HG02798 (cell line): Measurements from ENCODE around the gene CPO.
"Not testable (repeated sequence)": the region's sequence is repeated elsewhere in the genome, so short reads cannot be mapped to it uniquely, and the experiment has no call there.

ENCODE experiments used
- ATAC-seq: cut with Tn5 transposase; IDR thresholded peaks from one replicate; pipeline ENCODE4 v1.9.1; 2021; ENCODE audit warnings: mild to moderate bottlenecking; ENCODE audit not compliant: unreplicated experiment, poor library complexity

CPO gene, protein sequence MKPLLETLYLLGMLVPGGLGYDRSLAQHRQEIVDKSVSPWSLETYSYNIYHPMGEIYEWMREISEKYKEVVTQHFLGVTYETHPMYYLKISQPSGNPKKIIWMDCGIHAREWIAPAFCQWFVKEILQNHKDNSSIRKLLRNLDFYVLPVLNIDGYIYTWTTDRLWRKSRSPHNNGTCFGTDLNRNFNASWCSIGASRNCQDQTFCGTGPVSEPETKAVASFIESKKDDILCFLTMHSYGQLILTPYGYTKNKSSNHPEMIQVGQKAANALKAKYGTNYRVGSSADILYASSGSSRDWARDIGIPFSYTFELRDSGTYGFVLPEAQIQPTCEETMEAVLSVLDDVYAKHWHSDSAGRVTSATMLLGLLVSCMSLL

DNA sequence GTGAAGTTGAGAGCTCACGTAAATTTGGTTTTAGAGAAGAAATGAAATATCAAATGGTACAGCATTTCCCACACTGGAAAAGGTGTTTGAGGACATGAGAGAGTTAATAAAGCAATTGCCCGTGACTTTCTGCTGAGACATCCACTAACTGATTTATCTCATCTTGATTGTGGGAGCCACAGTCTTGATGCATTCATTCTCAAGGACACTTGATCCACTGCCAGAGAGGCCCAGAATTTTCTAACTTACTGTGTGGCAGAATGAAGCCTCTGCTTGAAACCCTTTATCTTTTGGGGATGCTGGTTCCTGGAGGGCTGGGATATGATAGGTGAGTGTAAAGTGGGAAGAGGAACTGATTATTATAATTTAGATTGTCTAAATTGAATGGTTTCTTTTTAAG, at the start of gene CPO:
Gene CPO (plus strand): TSS at position 179 of the 400 bp plus-strand sequence. CDS start 82 bp downstream, at position 261.
- ATAC-seq, result no peak

DNA sequence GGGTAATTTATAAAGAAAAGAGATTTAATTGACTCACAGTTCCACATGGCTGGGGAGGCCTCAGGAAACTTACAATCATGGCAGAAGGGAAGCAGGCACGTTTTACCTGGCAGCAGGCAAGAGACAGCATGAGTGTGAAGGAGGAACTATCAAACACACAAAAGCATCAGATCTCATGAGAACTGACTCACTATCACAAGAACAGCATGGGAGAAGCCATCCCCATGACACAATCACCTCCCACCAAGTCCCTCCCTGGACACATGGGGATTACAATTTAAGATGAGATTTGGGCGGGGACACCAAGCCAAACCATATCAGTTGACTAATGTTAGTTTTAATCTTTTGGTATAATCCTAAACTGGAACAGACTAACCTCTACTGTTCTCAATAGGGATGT, 49.1 kb upstream of the CPO start:
- ATAC-seq, result no peak

DNA sequence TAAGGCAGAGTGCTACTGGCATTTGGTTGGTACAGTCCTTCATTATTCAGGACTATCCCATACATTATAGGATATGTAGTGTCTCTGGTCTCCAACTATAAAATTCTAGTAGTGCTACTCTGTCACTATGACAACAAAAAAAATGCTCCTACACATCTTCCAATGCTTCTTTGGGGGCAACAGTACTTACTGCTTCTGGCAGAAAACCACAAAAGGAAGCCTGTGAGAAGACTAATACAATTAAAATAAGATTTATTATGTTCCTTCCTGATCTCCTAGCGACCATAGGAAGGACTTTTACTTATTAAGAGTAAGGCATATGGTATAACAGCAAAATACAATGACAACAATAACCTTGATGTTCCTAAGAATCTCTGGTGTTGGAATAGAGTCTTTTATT, 48.4 kb upstream of the CPO start:
- no peak for ATAC-seq

DNA sequence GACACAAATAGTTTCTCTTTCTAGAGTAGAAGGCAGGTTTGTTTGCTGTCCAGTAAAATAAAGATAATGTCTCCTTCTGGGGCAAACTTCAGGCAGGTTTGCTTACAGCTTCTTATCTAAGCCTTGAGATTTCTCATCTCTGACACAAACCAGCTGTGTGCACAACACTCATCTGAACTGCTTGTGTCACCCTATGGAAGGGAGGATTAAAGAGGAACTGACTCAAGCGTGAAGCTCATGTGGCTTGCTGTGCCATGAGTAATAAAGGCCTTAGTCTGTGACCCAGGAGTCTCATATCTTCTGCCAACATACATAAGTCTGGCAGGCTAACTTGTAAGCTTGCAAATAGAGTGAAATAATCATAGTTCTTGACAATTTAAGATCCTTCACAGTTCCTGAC, 24.2 kb upstream of the CPO start:
- peak; percentile 60 for ATAC-seq

DNA sequence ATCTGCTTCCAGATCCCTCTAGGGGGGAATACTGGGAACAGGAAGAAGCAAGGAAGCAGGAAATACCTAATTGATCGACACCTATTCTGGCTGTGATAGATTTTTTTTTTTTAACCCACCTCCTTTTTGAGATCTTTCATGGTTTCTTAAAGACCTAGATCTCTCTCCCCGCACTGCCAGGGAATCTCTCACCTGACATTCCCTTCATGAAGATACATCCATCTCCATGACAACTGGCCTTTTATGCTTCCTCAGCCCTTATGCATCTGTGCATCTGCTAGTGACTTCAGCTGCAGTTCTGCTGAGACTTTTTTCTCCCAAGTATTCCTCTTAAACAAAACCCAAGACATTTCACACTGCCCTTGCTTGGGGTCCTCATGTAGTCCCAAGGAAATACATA, 21.1 kb upstream of the CPO start:
- ATAC-seq, result no peak

DNA sequence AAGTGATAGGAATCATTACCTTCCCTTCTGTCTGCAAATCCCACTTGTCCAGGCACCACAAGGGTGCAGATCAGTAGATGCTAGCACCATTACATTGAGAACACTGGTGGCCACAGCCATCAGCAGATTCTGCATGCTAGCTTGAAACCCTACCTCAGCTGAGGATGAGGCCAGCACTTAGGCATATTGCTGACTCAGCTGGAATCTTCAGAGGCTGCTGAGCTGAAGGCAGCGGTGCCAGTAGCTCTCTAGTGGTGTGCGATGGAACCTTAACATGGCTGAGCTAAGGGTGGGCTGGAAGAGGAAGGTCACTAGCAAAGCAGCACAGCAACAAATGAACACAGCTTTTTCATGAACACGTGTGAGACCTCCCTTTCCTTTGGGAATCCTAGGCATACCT, 19.0 kb upstream of the CPO start:
- no peak for ATAC-seq

DNA sequence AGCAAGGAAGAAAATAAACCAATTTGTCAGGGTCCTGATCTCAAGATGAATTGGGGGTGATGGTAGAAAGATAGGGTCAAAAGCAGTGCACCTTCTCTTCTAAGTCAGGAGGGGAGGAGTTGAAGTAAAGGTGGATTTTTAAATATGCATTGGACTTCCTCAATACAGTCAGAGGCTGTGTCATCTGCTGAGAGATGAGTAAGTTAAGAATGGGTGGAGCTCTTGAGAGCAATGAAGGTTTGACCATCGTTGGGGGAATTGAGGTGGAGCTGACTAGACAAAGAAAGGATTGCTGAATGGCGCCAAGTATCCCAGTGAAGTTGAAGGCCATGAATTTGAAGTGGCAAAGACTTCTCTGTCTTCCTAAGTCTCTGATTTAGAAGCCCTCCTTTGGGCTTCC, 18.4 kb upstream of the CPO start:
- no peak for ATAC-seq

DNA sequence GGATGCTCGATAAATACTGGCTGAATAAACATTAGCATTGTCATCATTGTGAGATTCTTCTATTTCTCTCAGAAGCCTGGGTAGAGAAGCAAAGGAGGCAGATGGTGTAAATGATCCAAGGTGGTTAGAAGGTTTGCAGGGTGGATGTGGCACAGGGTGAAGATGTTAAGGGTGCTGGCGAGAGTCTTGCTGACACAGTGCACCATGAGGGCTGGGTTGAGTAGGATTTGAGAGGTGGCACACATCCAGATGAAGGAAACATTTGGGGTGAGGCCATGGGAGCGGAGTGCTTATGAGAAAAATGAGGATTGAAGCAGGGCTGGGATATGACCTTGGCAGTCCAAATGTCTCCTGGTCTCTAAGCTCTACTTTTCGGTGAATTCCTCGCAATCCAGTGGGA, 17.8 kb upstream of the CPO start:
- no peak for ATAC-seq

DNA sequence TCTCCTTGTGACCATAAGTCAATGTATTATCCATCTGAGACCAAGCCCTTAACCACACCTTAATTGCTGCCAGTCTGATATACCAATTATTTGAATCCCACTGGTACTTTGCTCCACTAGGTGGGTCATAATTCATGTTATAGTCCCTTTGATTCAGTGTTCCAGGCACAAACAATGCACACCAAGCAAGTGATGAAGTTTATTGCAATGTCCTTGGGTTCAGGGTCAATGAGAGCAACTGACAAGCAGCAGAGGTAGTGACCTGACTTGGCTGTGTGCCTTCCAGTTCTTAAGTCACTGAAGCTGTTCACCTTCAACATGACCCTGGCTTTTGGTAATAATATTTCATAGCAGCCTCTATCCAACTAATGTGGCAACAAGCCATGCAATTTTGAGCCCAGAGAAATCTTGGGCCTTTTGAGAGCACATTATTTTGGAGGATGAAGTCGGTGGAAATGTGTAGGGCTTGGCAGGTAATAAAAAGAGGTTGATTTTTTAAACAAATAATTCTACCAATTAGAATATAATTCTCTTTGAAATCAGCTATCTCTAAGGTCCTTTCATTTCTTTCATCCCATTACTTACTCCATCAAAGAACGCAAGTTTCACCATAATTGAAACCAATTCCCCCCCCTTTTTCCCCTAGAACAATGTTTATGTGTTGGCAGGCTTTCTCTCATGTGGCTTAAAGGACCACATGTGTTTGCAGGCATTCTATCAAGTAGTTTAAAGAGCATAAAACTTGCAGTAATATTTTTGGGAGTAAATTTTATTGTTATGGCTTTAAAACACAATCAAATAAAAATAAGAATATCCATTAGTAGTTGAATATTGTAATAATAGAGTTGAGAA, 3.1 kb upstream of the CPO start:
- no peak for ATAC-seq

DNA sequence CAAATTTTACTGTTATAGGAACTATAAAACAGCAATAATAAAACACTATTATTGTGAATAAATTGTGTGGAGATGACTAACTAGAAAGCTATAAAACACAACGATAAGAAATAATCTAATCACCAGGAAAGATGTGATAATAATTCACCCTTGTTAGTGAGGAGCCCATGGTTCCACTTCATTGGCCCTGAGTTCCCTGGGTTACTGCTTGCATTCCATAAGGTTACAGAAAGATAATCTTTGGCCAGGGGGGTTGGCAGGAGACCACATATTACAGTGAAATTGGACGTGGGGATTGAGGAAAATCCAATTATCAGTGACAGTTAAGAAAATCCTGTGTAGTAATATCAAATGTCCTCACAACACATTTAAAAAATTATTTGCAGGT, 2.5 kb upstream of the CPO start:
- ATAC-seq, result no peak

DNA sequence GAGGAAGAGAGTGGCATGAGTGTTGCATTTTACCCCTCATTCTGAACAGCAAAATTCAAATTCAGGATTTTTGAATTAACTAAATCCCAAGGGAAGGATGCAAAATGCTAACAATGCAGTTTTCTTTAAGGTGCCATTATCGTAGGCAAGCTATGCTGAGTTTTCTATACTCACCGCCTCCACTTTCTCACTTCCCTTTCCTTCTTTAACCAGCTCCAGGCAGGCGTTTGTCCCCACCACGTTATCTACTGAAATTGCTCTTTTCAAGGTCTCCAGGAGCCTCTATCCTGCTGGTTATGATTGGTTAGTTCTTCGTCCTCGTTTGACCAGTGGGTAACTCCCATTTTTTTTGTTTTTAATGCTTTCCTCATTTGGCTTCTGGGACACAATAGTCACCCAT, 1.8 kb upstream of the CPO start:
- peak; percentile 94 for ATAC-seq

DNA sequence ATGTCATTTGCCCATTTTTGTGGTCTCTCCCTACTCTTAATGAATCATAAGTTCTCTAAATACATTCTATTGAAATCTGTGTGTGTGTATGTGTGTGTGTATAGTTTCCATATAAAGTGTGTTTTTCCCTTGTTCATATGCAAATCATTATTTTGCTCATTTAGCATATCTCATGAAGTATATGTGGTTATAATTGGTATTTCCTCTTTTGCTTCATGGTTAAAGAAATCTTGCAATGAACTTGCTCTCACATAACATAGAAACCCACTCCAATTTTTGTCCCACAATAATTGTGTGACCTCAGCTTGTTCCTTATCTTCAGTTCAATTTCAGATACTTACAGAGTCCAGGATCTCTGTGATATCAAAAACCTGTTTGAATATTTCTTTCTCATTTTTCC, 1.2 kb downstream of the CPO start:
- no peak for ATAC-seq

DNA sequence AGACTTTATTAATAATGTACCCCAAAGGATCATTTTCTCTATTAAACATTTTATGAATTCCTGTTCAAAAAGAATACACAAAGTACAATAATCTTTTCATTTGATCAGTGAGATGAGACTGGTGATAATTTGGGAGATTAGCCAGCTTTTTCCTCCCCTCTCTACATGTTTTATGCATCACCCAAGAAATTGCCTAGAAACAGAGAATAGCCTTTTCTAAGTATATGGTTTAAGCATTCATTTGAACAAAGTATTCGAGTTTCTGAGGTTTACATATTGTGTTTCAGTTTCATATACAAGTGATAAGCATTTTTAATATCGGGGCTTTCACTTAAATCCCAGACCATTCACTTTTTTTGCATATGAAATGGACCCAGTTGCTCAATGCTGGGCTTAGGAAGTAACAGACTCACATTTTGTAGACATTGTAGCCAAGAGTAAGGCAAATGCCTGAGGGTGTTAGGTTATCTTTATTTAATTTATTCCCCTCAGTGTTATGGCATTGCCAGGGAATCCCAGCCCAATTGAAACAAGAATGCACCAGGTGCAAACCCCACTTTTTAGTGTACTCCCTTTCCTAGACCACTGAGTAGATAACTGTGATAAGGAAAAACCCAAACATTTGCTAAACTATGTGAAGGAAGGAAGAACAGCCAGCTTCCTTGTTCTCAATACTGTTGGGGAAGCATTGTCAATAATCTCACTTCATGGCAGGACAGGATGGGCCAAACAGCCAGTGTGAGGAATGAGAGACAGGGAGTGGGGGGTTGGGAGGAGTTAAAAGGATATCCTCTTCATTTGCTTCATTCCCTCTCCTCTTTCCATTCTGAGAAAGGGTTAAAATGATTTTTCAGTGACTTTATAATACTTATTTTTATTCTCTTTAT, 3.5 kb downstream of the CPO start:
- no peak for ATAC-seq

DNA sequence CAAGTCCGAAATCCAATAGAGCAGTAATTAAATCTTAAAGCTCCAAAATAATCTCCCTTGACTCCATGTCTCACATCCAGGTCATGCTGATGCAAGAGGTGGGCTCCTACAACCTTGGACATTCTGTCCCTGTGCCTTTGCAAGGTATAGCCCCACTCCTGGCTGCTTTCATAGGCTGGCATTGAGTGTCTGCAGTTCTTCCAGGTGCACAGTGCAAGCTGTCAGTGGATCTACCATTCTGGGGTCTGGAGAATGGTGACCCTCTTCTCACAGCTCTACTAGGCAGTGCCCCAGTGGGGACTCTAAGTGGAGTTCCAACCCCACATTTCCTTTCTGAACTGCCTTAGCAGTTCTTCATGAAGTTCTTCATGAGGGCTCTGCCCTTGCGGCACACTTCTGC, 14.1 kb downstream of the CPO start:
- not testable (repeated sequence) for ATAC-seq

DNA sequence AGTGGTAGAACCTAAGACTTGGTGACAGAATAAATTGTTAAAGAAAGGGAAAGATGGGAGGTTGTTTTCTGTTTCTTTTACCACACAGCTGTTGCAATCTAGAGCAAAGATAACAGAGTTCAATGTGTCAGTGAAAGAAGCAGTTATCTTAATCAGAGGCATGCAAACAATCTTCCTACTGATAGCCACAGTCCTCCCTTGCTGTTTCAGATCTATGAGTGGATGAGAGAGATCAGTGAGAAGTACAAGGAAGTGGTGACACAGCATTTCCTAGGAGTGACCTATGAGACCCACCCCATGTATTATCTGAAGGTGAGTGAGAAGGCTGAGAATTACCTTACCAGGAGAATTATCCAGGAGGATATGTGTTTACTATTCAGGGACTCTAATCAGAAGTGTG, 15.9 kb downstream of the CPO start:
- no peak for ATAC-seq

DNA sequence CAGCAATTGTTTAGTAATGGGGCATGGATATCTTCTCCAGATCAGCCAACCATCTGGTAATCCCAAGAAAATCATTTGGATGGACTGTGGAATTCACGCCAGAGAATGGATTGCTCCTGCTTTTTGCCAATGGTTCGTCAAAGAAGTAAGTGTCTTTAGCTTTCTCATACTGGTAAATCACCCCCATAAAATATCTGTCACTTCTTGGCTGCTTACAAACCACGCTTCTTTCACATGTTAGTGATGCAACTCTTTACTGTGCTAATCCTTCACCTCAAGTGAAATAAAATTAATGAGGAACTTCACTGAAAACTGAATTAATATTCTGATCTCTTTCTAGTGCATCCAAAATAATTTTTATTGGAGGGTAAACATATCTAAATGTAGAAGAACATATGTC, 18.9 kb downstream of the CPO start:
- no peak for ATAC-seq

DNA sequence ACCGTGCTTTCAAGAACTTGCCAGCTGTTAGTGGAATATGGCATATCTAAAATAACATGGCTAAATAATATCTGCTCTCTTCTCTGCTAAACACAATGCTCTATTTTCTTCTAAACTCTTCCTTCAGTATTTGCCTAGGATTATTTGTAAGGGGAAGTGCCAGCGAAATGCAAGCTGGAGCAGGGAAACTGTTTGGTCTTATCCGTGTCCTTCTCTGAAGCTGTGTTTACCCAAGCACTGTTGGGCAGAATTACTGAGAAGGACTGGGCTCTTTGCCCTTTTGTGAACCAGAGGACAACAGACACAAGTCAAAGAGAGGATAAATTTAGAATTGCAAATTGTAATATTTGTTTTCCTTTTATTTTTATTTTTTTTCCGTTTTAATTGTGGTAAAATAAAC, 23.6 kb downstream of the CPO start:
- no peak for ATAC-seq

DNA sequence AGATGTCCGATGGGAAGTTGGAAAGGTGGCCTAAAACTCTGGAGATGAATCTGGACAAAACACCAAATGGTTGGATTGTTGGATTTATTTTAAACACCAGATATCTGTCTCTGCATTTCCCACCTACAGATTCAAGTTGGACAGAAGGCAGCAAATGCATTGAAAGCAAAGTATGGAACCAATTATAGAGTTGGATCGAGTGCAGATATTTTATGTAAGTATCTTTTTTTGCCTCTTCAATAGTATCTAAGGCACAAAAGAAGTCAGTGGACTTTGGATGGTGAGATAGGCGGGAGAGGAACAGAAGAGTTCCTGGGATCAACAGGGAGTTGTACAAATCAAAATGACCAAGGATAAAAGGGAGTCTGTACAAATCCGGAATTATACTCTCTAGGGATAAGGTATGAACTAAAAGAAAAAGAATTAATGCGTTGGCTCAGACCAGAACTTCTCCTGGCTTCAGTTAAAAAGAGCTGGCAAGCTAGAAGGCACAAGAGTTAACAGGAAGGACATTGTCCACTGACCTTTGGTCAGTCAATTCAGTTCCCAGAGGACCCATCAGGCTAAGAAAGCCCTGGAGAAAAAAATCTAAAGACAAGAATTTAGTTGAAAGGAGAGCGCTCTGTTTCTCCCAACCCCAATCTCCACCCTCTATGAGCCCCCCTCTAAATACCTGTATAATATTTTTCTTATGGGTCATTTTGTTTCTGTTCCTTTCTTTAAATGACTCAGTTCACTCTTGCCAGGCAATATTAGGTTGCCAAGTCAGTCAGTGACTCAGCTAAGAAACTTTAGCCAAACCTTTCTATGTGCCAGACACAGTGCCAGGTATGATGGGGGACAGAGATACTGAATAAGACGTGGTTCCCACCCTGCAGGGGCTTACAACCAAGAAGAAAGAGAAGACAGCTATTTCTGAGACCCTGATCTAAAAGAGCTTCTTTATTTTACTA, 29.1 kb downstream of the CPO start:
- ATAC-seq, result no peak

DNA sequence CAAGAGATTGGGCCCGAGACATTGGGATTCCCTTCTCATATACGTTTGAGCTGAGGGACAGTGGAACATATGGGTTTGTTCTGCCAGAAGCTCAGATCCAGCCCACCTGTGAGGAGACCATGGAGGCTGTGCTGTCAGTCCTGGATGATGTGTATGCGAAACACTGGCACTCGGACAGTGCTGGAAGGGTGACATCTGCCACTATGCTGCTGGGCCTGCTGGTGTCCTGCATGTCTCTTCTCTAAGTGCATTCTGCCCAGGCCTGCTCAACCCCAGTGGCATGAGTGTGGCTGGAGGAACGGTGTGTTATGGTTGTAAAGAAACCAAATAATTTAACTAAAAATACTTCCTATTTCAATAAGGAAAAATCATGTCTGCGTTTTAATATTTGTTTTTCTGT, 29.9 kb downstream of the CPO start:
- no peak for ATAC-seq
